Measurements from ENCODE around the gene PARP6. TPM values are rescaled to one million over a fixed set of nuclear protein-coding genes. Genes with fewer than 3 reads are reported as not detected.

PARP6 gene
- total and polyA plus RNA-seq, 9 donors: 39.0 to 64.2 (median 53.8) TPM

DNA sequence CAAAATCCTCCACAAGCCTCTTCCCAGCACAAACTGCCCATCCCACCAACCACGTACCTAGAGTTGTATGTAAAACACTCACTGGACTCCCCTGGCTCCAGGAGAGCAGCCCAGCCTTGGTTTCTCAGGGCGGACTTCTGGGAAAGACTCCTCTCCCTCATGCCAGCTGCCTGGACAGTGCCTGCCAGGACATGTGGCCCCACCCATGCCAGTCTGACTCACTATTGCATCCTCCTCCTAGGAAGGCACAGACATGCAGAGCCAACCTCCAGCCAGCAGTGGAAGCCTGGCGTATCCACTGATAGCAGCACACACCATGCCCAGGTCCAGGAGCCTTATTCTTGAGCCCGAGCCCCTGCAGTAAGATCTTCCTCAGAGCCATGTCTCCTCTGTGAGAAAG is 50.0 kb downstream of the PARP6 start:
- Histone ChIP-seq H3K4me3 (ENCODE audit: low read length) (no peak overlapping the region), H3K9me3 (replicated peaks; ENCODE audit: control insufficient read depth, low read depth, low read length) (no peaks in the 10 kb centered on the region)

DNA sequence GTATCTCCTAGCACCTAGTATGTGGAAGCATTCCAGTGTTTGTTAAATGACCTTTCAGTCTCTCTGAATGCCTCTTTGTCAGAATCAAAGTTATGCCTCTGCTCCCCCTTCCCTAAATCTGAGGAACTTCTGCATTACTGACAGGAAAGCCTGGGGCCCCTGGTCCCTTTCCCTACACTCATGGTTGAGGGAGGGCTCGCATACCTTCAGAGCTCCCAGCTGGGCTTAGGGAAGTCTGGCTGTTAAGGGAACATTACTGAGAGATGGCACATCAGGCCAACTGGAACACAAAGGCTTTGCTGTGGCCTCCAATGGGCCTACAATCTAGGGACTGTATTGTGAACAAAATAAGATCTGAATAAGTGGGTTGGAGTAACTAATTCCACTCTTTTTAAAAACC is 51.7 kb downstream of the PARP6 start:
- Histone ChIP-seq H3K9me3 (replicated peaks; ENCODE audit: control insufficient read depth, low read depth, low read length) (no peaks in the 10 kb centered on the region), H3K27me3 (ENCODE audit: control insufficient read depth, insufficient read depth, low read length) (no peaks in the 10 kb centered on the region), H3K27ac (ENCODE audit: low read length) (peak overlapping the region; percentile 66), H3K36me3 (ENCODE audit: control insufficient read depth, insufficient read depth, low read length) (peaks cover 66% of the 10 kb centered on the region), H3K4me1 (ENCODE audit: control insufficient read depth, insufficient read depth, low read length) (peaks cover 43% of the 10 kb centered on the region), H3K4me3 (ENCODE audit: low read length) (no peak overlapping the region)
- DNase-seq: no peak
- WGBS (ENCODE audit: insufficient coverage): 50% methylated on average over 1 of the region's 1 CpG

More for the DNA sequence above, 50.0 kb downstream of the PARP6 start:
- H3K4me1 ChIP-seq (ENCODE audit: control insufficient read depth, insufficient read depth, low read length): peaks cover 59% of the 10 kb centered on the region
- no peaks in the 10 kb centered on the region for H3K27me3 ChIP-seq (ENCODE audit: control insufficient read depth, insufficient read depth, low read length)
- peaks cover 49% of the 10 kb centered on the region for H3K36me3 ChIP-seq (ENCODE audit: control insufficient read depth, insufficient read depth, low read length)
- H3K27ac ChIP-seq (ENCODE audit: low read length): peak overlapping the region; percentile 81
- WGBS (ENCODE audit: insufficient coverage): 75% methylated on average over 4 of the region's 4 CpGs
- peak; percentile 57 for DNase-seq

DNA sequence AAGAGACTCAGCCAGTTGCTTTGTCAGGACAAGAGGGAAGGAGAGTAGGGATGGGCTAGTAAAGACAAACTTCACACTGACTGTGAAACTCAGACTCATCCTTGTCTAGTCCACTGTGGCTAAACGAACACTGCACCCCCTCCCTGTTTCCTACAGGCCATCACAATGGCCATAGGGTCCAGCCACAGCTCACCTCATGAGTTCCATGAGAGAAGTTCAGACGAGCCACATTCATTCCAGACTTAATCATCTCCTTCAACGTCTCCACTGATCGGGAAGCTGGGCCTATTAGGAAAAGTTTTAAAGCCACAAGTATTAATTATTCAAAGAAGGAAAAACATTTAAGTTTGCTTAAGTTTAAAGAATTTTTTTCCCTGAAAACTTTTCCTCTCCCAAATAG is 55.1 kb downstream of the PARP6 start:
- Histone ChIP-seq H3K9me3 (replicated peaks; ENCODE audit: control insufficient read depth, low read depth, low read length) (no peaks in the 10 kb centered on the region), H3K27me3 (ENCODE audit: control insufficient read depth, insufficient read depth, low read length) (no peaks in the 10 kb centered on the region), H3K4me3 (ENCODE audit: low read length) (no peak overlapping the region), H3K4me1 (ENCODE audit: control insufficient read depth, insufficient read depth, low read length) (peaks cover 20% of the 10 kb centered on the region), H3K36me3 (ENCODE audit: control insufficient read depth, insufficient read depth, low read length) (peaks cover 66% of the 10 kb centered on the region), H3K27ac (ENCODE audit: low read length) (no peak overlapping the region)
- DNase-seq: no peak
- 92% methylated on average over 1 of the region's 4 CpGs for WGBS (ENCODE audit: insufficient coverage)

DNA sequence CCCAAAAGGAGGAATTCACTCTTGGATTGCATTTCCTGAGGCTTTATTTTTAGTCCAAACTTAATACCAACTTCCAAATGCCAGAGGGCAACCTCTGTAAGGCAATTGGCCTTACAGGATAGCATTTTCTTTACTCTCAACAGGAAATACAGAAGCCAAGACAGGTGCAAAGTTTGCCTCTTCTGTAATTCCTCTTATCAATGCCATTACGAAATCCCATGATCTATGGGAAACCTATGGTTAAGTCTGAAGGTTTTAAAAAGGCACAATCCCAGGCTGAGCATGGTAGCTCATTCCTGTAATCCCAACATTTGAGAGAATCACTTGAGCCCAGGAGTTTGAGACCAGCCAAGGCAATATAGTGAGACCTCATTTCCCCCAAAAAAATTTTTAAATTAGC is 56.3 kb downstream of the PARP6 start:
- peaks cover 75% of the 10 kb centered on the region for H3K36me3 ChIP-seq (ENCODE audit: control insufficient read depth, insufficient read depth, low read length)
- peaks cover 14% of the 10 kb centered on the region for H3K4me1 ChIP-seq (ENCODE audit: control insufficient read depth, insufficient read depth, low read length)
- H3K27me3 ChIP-seq (ENCODE audit: control insufficient read depth, insufficient read depth, low read length): no peaks in the 10 kb centered on the region
- H3K27ac ChIP-seq (ENCODE audit: low read length): no peak overlapping the region
- no peak for DNase-seq
- no peaks in the 10 kb centered on the region for H3K9me3 ChIP-seq (replicated peaks; ENCODE audit: control insufficient read depth, low read depth, low read length)
- no CpG with 5 or more reads among the region's 1 CpG for WGBS (ENCODE audit: insufficient coverage)
- H3K4me3 ChIP-seq (ENCODE audit: low read length): no peak overlapping the region

DNA sequence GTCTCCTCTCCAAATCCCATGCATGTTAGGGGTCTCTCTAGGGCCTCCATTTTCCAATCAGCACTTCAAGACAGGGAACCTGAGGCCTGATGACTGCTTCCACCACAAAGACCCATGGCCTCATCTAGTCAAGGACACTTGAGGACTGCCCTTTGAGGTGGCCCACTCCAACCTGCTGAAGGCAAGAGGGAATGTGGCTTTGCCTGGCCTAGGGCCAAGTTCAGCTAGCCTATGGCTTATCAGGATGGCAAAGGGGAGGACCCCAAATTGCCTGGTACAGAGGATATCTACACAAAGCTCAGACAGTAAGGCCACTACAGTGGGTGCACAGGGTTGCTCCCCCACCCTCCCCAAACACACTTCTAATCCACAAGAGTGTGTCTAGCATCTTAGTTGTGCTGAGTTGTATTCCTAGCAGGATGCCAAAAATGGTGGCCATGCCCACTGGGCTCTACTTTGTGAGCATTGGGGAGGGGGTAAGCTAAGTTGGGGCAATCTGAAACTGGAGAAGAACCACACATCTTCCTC is 64.7 kb downstream of the PARP6 start:
- Histone ChIP-seq H3K27me3 (ENCODE audit: control insufficient read depth, insufficient read depth, low read length) (no peaks in the 10 kb centered on the region), H3K36me3 (ENCODE audit: control insufficient read depth, insufficient read depth, low read length) (peaks cover 91% of the 10 kb centered on the region), H3K27ac (ENCODE audit: low read length) (no peak overlapping the region), H3K4me3 (ENCODE audit: low read length) (no peak overlapping the region), H3K9me3 (replicated peaks; ENCODE audit: control insufficient read depth, low read depth, low read length) (no peaks in the 10 kb centered on the region), H3K4me1 (ENCODE audit: control insufficient read depth, insufficient read depth, low read length) (peaks cover 15% of the 10 kb centered on the region)
- DNase-seq: no peak

DNA sequence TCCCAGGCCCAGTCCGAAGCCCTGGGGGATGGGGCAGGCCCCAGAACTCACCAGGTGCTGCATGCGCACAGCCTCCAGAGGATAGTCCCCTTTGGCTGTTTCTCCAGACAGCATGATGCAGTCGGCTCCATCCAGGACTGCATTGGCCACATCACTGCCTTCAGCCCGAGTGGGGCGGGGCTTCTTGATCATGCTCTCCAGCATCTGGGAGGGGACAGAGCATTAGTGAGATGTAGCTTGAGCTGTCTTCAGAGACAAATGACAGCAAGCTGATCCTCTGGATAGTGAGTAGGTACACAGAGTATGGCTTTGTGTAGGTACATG is 65.7 kb downstream of the PARP6 start:
- H3K27ac ChIP-seq (ENCODE audit: low read length): no peak overlapping the region
- no peaks in the 10 kb centered on the region for H3K9me3 ChIP-seq (replicated peaks; ENCODE audit: control insufficient read depth, low read depth, low read length)
- DNase-seq: no peak
- 84% methylated on average over 5 of the region's 5 CpGs for WGBS (ENCODE audit: insufficient coverage)
- H3K4me3 ChIP-seq (ENCODE audit: low read length): no peak overlapping the region
- peaks cover 25% of the 10 kb centered on the region for H3K4me1 ChIP-seq (ENCODE audit: control insufficient read depth, insufficient read depth, low read length)
- peaks cover 90% of the 10 kb centered on the region for H3K36me3 ChIP-seq (ENCODE audit: control insufficient read depth, insufficient read depth, low read length)
- no peaks in the 10 kb centered on the region for H3K27me3 ChIP-seq (ENCODE audit: control insufficient read depth, insufficient read depth, low read length)

DNA sequence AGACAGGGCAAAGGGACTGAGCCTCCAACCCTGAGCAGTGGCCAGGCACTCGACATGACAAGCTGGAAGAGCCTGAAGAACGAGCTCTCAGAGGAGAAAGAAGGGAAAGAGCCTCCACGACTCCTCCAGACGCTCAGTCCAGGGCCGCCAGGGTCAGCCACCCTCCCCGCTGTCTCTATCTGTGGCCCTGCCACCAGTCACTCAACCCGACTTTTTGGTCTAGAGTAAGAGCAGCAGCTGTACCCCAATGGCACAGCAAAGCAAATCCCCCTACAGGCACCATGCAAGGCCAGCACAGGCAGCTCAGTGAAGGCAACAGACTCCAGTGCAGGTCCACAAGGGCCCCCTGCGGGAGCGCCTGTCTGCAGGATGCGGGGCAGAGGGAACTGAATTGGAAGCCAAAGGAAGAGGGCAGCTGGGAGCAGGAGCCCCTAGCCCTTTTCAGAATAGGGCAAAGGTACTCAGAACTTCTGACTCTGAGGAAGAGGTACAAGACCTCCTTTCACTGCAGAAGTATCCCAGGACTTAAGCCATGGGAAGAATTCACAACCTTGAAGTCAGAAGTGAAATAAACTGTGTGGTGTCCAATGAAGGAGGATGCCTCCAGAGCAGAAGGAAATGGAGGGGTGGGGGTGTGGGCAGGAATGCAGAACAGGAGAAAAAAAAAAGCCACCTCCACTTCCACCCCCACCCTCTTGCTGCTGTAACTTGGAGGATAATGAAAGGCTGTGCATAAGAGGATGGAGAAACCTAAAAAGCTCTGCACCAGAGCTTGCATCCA is 66.3 kb downstream of the PARP6 start:
- Histone ChIP-seq H3K27ac (ENCODE audit: low read length) (no peak overlapping the region), H3K4me3 (ENCODE audit: low read length) (no peak overlapping the region), H3K4me1 (ENCODE audit: control insufficient read depth, insufficient read depth, low read length) (peaks cover 30% of the 10 kb centered on the region), H3K36me3 (ENCODE audit: control insufficient read depth, insufficient read depth, low read length) (peaks cover 90% of the 10 kb centered on the region), H3K9me3 (replicated peaks; ENCODE audit: control insufficient read depth, low read depth, low read length) (no peaks in the 10 kb centered on the region), H3K27me3 (ENCODE audit: control insufficient read depth, insufficient read depth, low read length) (no peaks in the 10 kb centered on the region)
- 93% methylated on average over 10 of the region's 10 CpGs for WGBS (ENCODE audit: insufficient coverage)
- DNase-seq: no peak

DNA sequence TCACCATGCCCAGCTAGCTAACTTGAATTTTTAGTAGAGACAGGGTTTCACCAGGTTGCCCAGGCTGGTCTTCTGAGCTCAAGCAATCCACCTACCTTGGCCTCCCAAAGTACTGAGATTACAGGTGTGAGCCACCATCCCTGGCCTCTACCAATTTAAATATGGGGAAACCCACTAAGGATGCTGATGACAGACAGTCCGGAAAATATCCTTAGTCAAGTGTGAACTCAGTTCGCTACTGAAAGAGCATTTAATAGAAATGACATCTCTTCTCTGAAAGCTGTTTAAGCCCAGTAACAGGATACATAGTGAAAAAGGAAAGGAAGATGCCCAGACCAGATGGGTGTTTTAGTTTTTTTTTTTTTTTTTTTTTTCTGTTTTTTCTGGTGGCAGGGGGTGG is 67.1 kb downstream of the PARP6 start:
- no peak for DNase-seq
- H3K27me3 ChIP-seq (ENCODE audit: control insufficient read depth, insufficient read depth, low read length): no peaks in the 10 kb centered on the region
- peaks cover 92% of the 10 kb centered on the region for H3K36me3 ChIP-seq (ENCODE audit: control insufficient read depth, insufficient read depth, low read length)
- H3K4me3 ChIP-seq (ENCODE audit: low read length): no peak overlapping the region
- no peaks in the 10 kb centered on the region for H3K9me3 ChIP-seq (replicated peaks; ENCODE audit: control insufficient read depth, low read depth, low read length)
- no peak overlapping the region for H3K27ac ChIP-seq (ENCODE audit: low read length)
- 90% methylated on average over 2 of the region's 2 CpGs for WGBS (ENCODE audit: insufficient coverage)
- peaks cover 38% of the 10 kb centered on the region for H3K4me1 ChIP-seq (ENCODE audit: control insufficient read depth, insufficient read depth, low read length)

DNA sequence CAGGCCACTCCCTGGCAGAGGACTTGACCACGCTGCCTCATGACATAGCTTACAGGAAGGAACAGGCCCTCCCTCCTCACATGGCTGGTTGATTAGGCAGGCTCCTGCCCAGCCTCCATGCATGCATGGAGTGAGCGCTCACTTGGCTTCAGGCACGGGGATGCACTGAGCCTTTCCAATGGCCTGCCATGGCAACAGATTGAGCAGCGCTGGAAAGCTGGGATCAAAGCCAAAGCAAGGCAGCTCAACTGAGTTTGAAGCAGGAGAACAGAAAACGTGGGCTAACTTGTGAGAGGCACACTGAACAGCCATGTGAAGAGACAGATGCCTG is 68.9 kb downstream of the PARP6 start:
- Histone ChIP-seq H3K27ac (ENCODE audit: low read length) (peak overlapping the region; percentile 13), H3K4me1 (ENCODE audit: control insufficient read depth, insufficient read depth, low read length) (peaks cover 55% of the 10 kb centered on the region), H3K9me3 (replicated peaks; ENCODE audit: control insufficient read depth, low read depth, low read length) (no peaks in the 10 kb centered on the region), H3K36me3 (ENCODE audit: control insufficient read depth, insufficient read depth, low read length) (peaks cover 96% of the 10 kb centered on the region), H3K4me3 (ENCODE audit: low read length) (no peak overlapping the region), H3K27me3 (ENCODE audit: control insufficient read depth, insufficient read depth, low read length) (peaks cover 3% of the 10 kb centered on the region)
- 27% methylated on average over 5 of the region's 5 CpGs for WGBS (ENCODE audit: insufficient coverage)
- peak; percentile 91 for DNase-seq

DNA sequence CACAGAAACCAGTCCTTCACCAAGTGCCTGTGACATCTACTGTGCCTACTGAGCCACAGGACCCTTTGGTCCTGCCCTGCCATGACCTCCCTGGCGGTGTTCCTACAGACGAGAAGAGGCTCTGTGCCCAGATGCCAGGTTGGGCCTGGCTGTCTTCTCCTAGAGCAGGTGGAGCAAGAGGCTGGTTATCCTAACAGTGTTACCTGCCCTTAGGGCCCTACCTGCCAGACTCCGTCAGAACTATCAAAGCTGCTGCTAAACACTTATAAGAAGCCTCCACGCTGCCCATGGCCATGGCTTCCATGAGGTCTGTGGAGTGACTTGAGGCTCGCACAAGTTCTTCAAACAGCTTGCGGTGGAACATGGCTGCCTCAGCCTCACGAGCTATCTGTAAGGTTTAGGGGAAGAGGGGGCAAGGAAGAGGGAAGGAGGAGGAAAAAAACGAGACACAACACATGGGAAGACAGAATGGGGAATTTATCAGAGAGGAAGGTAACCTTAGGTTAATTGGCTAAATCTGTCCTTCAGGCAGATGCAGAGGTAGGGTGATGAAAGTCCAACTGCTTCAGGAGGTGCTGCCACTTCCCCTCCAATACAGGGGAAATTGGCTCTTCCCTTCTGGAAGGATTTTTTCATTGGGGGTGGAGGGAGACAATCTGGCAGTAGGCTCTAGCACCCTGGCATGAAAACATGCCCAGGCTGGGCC is 69.4 kb downstream of the PARP6 start:
- Histone ChIP-seq H3K9me3 (replicated peaks; ENCODE audit: control insufficient read depth, low read depth, low read length) (no peaks in the 10 kb centered on the region), H3K36me3 (ENCODE audit: control insufficient read depth, insufficient read depth, low read length) (peaks cover 95% of the 10 kb centered on the region), H3K4me1 (ENCODE audit: control insufficient read depth, insufficient read depth, low read length) (peaks cover 58% of the 10 kb centered on the region), H3K4me3 (ENCODE audit: low read length) (no peak overlapping the region), H3K27ac (ENCODE audit: low read length) (peak overlapping the region; percentile 13), H3K27me3 (ENCODE audit: control insufficient read depth, insufficient read depth, low read length) (peaks cover 8% of the 10 kb centered on the region)
- no peak for DNase-seq
- 88% methylated on average over 7 of the region's 8 CpGs for WGBS (ENCODE audit: insufficient coverage)
